Heart right ventricle (tissue), 16 donors: Measurements from ENCODE around the gene CDH13. TPM values are rescaled to one million over a fixed set of nuclear protein-coding genes. Genes with fewer than 3 reads are reported as not detected.

Experiments
- ATAC-seq, 8 donors: fragments of 200-7000 bp; cut with Tn5 transposase; one replicate each; pipeline ENCODE4 v1.9.1; 2020; ENCODE audit warnings: mild to moderate bottlenecking in 8 of 8, moderate library complexity in 8 of 8, moderate number of reproducible peaks in 1 of 8
- DNase-seq, 2 donors: peaks; one replicate each; pipeline ENCODE4 v3.0.0-alpha.2; 2020
- H3K27ac ChIP-seq, 10 donors: fragments of 200-600 bp; sonication (generic) in 2 of 10; one replicate each; pipeline versions ENCODE4 v1.5.0 to v1.8.0; 2020 to 2022; ENCODE audit warnings: mild to moderate bottlenecking in 3 of 10
- H3K27me3 ChIP-seq, 7 donors: fragments of 200-600 bp; one replicate each; pipeline ENCODE4 v1.8.0; 2021 to 2022; ENCODE audit warnings: mild to moderate bottlenecking in 2 of 7
- H3K36me3 ChIP-seq, 9 donors: fragments of 200-600 bp; sonication (generic) in 1 of 9; one replicate each; pipeline versions ENCODE4 v1.5.0 to v1.8.0; 2020 to 2022; ENCODE audit warnings: mild to moderate bottlenecking in 2 of 9
- H3K4me1 ChIP-seq, 9 donors: fragments of 200-600 bp; sonication (generic) in 1 of 9; one replicate each; pipeline versions ENCODE4 v1.5.0 to v1.8.0; 2020 to 2022; ENCODE audit warnings: mild to moderate bottlenecking in 4 of 9
- H3K4me3 ChIP-seq, 10 donors: fragments of 200-600 bp; sonication (generic) in 2 of 10; one replicate each; pipeline versions ENCODE4 v1.5.0 to v1.8.0; 2020 to 2022; ENCODE audit warnings: mild to moderate bottlenecking in 7 of 10, moderate library complexity in 2 of 10
- H3K9me3 ChIP-seq, 11 donors: fragments of 200-600 bp in 10 of 11; sonication (generic) in 2 of 11; one replicate each; pipeline versions ENCODE4 v1.5.0 to v1.8.0; 2013 to 2022; ENCODE audit warnings: mild to moderate bottlenecking in 2 of 11, control low read depth in 1 of 11, moderate library complexity in 1 of 11
- CTCF ChIP-seq, 9 donors: fragments of 200-600 bp; sonication (generic) in 2 of 9; IDR thresholded peaks; one replicate each; pipeline versions ENCODE4 v1.5.0 to v1.8.0; 2021 to 2022; ENCODE audit warnings: antibody characterized with exemption in 9 of 9, mild to moderate bottlenecking in 5 of 9, moderate library complexity in 1 of 9
- WGBS, 2 donors: extraction: QIAGEN DNeasy Blood & Tissue Kit; methylation state at CpG; one replicate each; pipeline ENCODE4 v1.1.7; 2013; ENCODE audit warnings: inconsistent platforms in 1 of 2; 5-methylcytosine and 5-hydroxymethylcytosine counted together
- intact Hi-C, 10 donors: fragments of 100-400 bp; cut with DNase I; formaldehyde crosslinking; loops; one replicate each; pipeline versions ENCODE4 v1.11.1 to v1.14.2; 2022
- polyA plus RNA-seq, 2 donors: library from polyadenylated mRNA; stranded (reverse); fragments of 200-250 nt; gene quantifications; one replicate each; pipeline ENCODE4 v1.2.3, GENCODE V29; 2013
- total RNA-seq, 10 donors: library from RNA; stranded (reverse); fragmentation: NEBNext Ultra II Directional in 3 of 10; extraction: Animal tissue kit (Norgen Biotek cat#: 25700) in 3 of 10; gene quantifications; one replicate each; pipeline versions ENCODE4 v1.2.1 to v1.2.4, GENCODE V29; 2021 to 2023
- donor health status: Arrhythmogenic right ventricular cardiomyopathy.
- donor health status: ischemic (EF 13 %, LVEDD 7.1; RV severe dilation, severe dysfunction).
- donor health status: healthy with polysubstance abuse.
- donor health status: DM: no; HTN: yes; CAD: no.
- donor health status: DM: no; HTN: no; CAD: no.
- donor health status: ischemic (EF 25% LVEDD 6.9; RV normal size, moderate dysfunction).
- donor health status: ischemic (EF 25% LVEDD 5.7; RV mildly dilated, moderate dysfunction).
- donor health status: healthy.
- donor health status: DM: yes; HTN: yes; CAD: no.
- donor health status: Ischemic cardiomyopathy.
- donor health status: ischemic (EF 35%, LVEDD 5.7; RV mildly dilated, moderate dysfunction).
- donor health status: nonischemic (EF 11% LVEDD 7.7; RV severe dilation, severe dysfunction).
- donor health status: DM: yes; HTN: yes; CAD: no.
- donor health status: PGD.
- donor health status: ischemic (EF 29% LVEDD 5.4; RV normal size, mild dysfunction).
- donor health status: nonischemic (EF 23%, LVEDD 6.1; RV moderate dilation, normal function).

Gene CDH13
- total and polyA plus RNA-seq, 12 donors = 15.5 to 221 (median 168) TPM

- 76 to 83% methylated on average over 13 of the region's 13 CpGs for WGBS, 2 donors
- ATAC-seq (no peak), DNase-seq (no peak)
- intact Hi-C loops = loop anchor here in 1 of 10 donors (10.0 kb wide), 1 partner anchor 57 kb away; no protein-coding TSS in a partner anchor
- Histone ChIP-seq H3K9me3 (no peaks in the 10 kb centered on the region), H3K4me3 (no peak overlapping the region), H3K27me3 (no peaks in the 10 kb centered on the region), H3K36me3 (peaks cover 0 to 14% (median 0%) of the 10 kb centered on the region in 9 donors), H3K4me1 (no peaks in the 10 kb centered on the region), H3K27ac (no peak overlapping the region)
- no peak for TF ChIP-seq CTCF (IDR thresholded peaks at IDR 0.05)
Observed at GRCh38 chr16:83682116-83682867, 1055.5 kb downstream of the CDH13 start.

GRCh38 chr16:83682868-83683235, 1056.1 kb downstream of the CDH13 start:
- H3K4me3 ChIP-seq = no peak overlapping the region
- no peaks in the 10 kb centered on the region for H3K27me3 ChIP-seq
- intact Hi-C loops = loop anchor here in 1 of 10 donors (10.0 kb wide), 1 partner anchor 58 kb away; no protein-coding TSS in a partner anchor
- WGBS, 2 donors = 60 to 69% methylated on average over 7 of the region's 7 CpGs
- no peaks in the 10 kb centered on the region for H3K9me3 ChIP-seq
- no peak for ATAC-seq
- no peak for DNase-seq
- TF ChIP-seq CTCF (IDR thresholded peaks at IDR 0.05) = no peak
- H3K27ac ChIP-seq = no peak overlapping the region
- peaks cover 0 to 14% (median 0%) of the 10 kb centered on the region in 9 donors for H3K36me3 ChIP-seq
- H3K4me1 ChIP-seq = no peaks in the 10 kb centered on the region

- no peaks in the 10 kb centered on the region for H3K27me3 ChIP-seq
- WGBS, 2 donors = 93 to 95% methylated on average over 8 of the region's 8 CpGs
- TF ChIP-seq CTCF (IDR thresholded peaks at IDR 0.05) = no peak
- H3K4me3 ChIP-seq = no peak overlapping the region
- DNase-seq (no peak), ATAC-seq (no peak)
- H3K9me3 ChIP-seq = no peaks in the 10 kb centered on the region
- no peak overlapping the region for H3K27ac ChIP-seq
- H3K4me1 ChIP-seq = peaks cover 0 to 21% (median 14%) of the 10 kb centered on the region in 9 donors
- H3K36me3 ChIP-seq = peaks cover 0 to 4% (median 0%) of the 10 kb centered on the region in 9 donors
- intact Hi-C loops = loop anchor here in 1 of 10 donors (10.0 kb wide), 1 partner anchor 61 kb away; no protein-coding TSS in a partner anchor
Observed at GRCh38 chr16:83685615-83686165, 1058.9 kb downstream of the CDH13 start.

GRCh38 chr16:83686726-83687125, 1060.0 kb downstream of the CDH13 start:
- no peak for TF ChIP-seq CTCF (IDR thresholded peaks at IDR 0.05)
- intact Hi-C loops = loop anchor here in 1 of 10 donors (10.0 kb wide), 1 partner anchor 62 kb away; no protein-coding TSS in a partner anchor
- Histone ChIP-seq H3K36me3 (peaks cover 0 to 4% (median 0%) of the 10 kb centered on the region in 9 donors), H3K27me3 (no peaks in the 10 kb centered on the region), H3K9me3 (no peaks in the 10 kb centered on the region), H3K27ac (no peak overlapping the region), H3K4me3 (no peak overlapping the region), H3K4me1 (peaks cover 0 to 26% (median 15%) of the 10 kb centered on the region in 9 donors)
- ATAC-seq (no peak), DNase-seq (no peak)
- 96 to 97% methylated on average over 3 of the region's 3 CpGs for WGBS, 2 donors
